ENCODE data around the gene MRAS.

Gene MRAS

DNA sequence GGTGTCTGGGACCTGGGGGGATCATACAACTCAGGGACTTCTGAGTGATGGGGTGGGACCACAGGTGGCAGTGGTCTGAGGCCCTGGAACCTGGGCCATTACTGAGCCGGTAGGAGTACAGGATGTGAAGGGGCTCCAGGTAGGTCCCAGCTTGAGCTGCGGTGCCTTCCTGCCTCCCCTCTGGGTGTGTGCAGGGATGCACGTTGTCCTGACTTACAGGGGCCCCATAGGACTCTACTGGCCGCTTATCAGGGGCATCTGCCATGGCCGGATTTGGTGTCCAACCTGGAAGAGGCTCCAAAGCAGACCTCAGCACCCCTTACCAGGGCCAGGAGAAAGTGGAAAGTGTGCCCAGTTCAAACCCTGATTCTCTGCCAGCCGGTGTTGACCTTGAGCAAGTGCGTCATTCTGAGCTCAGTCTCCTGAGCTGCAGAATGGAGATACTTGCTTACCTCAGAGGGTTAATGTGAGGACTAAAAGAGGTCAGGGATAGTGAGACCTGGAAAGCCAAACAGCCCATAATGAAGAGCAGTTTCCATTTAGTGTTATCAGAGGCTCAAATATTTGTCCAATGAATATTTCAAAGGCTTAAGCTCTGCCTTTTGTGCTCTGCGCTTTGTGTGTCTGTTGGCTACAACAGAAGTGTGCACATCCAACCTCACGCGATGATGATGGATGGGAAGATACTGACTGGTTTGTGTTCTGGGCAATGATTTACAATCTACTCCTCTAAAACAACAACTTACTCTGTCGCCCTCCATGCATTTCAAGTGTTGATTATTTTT lies 50.6 kb downstream of the MRAS start:
- DNase-seq (ENCODE audit: extremely low read depth, insufficient read length): no peak
- TF ChIP-seq, protein P1, sequence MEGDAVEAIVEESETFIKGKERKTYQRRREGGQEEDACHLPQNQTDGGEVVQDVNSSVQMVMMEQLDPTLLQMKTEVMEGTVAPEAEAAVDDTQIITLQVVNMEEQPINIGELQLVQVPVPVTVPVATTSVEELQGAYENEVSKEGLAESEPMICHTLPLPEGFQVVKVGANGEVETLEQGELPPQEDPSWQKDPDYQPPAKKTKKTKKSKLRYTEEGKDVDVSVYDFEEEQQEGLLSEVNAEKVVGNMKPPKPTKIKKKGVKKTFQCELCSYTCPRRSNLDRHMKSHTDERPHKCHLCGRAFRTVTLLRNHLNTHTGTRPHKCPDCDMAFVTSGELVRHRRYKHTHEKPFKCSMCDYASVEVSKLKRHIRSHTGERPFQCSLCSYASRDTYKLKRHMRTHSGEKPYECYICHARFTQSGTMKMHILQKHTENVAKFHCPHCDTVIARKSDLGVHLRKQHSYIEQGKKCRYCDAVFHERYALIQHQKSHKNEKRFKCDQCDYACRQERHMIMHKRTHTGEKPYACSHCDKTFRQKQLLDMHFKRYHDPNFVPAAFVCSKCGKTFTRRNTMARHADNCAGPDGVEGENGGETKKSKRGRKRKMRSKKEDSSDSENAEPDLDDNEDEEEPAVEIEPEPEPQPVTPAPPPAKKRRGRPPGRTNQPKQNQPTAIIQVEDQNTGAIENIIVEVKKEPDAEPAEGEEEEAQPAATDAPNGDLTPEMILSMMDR (IDR thresholded peaks at IDR 0.05; ENCODE audit: insufficient read depth, low read length, poor library complexity, severe bottlenecking): no peak
- peaks cover 7% of the 10 kb centered on the region for H3K27me3 ChIP-seq (replicated peaks; ENCODE audit: control insufficient read depth, insufficient read depth, low read length)
- no peaks in the 10 kb centered on the region for H3K36me3 ChIP-seq (ENCODE audit: control insufficient read depth, insufficient read depth, low read length)
- H3K4me3 ChIP-seq (replicated peaks; ENCODE audit: low read depth, low read length): no peak overlapping the region

DNA sequence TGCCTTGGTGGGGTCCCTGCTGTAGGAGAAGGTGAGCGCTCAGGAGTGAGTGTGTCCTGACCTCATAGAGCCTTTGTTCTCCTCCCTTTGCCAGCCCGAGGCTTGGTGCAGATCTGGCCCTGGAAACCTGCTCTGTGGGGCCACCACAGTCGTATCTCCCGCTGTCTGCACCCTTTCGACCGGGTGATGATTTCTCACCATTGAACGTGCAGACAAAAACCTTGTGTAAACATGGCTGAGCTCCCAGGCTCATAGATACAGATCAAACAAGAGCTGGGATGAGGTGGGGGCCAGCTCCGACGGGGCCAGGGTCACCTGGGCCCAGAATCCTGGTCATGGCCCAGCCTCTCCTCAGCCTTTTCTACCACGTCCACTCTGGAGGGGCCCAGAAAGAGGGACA lies 51.4 kb downstream of the MRAS start:
- Histone ChIP-seq H3K4me3 (replicated peaks; ENCODE audit: low read depth, low read length) (no peak overlapping the region), H3K27me3 (replicated peaks; ENCODE audit: control insufficient read depth, insufficient read depth, low read length) (peaks cover 7% of the 10 kb centered on the region), H3K36me3 (ENCODE audit: control insufficient read depth, insufficient read depth, low read length) (no peaks in the 10 kb centered on the region)
- TF ChIP-seq, protein P1 (IDR thresholded peaks at IDR 0.05; ENCODE audit: insufficient read depth, low read length, poor library complexity, severe bottlenecking): no peak
- no peak for DNase-seq (ENCODE audit: extremely low read depth, insufficient read length)

DNA sequence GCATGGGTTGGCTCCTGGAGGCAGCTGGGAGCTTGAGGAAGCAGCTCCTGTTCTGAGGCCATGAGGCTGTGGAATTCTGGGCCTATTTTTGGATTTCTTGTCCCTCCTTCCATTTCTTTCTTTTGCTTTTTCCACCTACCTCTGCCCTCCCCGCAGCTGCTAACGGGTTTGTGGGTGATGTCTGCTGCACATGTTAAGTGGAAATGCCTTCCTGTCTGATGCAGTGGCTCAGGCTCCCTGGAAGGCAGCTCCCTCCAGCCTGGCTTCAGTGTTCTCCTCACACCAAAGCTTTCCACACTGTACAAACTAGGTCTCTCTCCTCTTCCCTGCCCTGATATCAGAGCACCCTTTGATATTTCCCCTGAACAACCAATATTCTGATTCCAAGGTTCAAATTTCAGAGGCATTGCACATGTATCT lies 52.3 kb downstream of the MRAS start:
- TF ChIP-seq, protein P1 (IDR thresholded peaks at IDR 0.05; ENCODE audit: insufficient read depth, low read length, poor library complexity, severe bottlenecking): no peak
- Histone ChIP-seq H3K27me3 (replicated peaks; ENCODE audit: control insufficient read depth, insufficient read depth, low read length) (peaks cover 8% of the 10 kb centered on the region), H3K36me3 (ENCODE audit: control insufficient read depth, insufficient read depth, low read length) (no peaks in the 10 kb centered on the region), H3K4me3 (replicated peaks; ENCODE audit: low read depth, low read length) (no peak overlapping the region)
- no peak for DNase-seq (ENCODE audit: extremely low read depth, insufficient read length)

DNA sequence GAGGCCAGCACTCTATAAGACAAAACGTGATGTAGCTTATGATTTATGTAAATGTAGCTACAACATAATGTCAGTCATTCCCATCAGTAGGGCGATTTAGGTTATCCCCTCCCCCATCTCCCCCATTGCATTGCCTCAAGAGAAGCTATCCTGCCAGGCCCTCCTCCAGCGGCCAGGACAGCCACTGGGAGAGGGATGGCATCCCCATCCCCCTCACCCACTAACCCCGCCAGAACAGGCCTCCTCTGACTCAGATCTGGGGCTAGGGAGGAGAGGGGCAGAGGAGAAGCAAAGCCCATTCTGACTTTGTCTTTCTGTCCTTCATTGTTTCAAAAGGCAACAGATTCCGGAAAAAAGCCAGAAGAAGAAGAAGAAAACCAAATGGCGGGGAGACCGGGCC lies 53.5 kb downstream of the MRAS start:
- TF ChIP-seq, protein P1 (IDR thresholded peaks at IDR 0.05; ENCODE audit: insufficient read depth, low read length, poor library complexity, severe bottlenecking): no peak
- Histone ChIP-seq H3K27me3 (replicated peaks; ENCODE audit: control insufficient read depth, insufficient read depth, low read length) (peaks cover 9% of the 10 kb centered on the region), H3K4me3 (replicated peaks; ENCODE audit: low read depth, low read length) (no peak overlapping the region), H3K36me3 (ENCODE audit: control insufficient read depth, insufficient read depth, low read length) (no peaks in the 10 kb centered on the region)
- no peak for DNase-seq (ENCODE audit: extremely low read depth, insufficient read length)

DNA sequence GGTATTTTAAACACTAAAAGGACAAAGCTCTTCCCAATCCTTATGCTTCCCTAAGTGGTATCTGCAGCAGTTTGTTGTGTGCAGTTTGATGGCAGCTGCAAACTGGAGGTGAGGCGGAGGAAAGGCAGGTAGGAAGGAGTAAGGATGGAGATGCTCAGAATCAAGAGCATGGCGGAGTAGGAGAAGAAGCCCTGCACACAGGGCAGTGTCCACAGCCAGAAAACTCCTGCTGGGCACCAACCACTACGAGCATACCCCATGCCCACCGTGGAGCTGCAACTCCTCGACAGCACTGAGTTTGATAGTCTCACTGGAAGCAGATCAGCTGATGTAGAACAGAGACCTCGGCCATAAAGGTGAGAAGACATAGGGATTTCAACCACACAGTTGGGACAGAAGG lies 55.7 kb downstream of the MRAS start:
- H3K36me3 ChIP-seq (ENCODE audit: control insufficient read depth, insufficient read depth, low read length): no peaks in the 10 kb centered on the region
- TF ChIP-seq, protein P1 (IDR thresholded peaks at IDR 0.05; ENCODE audit: insufficient read depth, low read length, poor library complexity, severe bottlenecking): no peak
- DNase-seq (ENCODE audit: extremely low read depth, insufficient read length): no peak
- peaks cover 5% of the 10 kb centered on the region; the same call in 1 of the 2 replicates for H3K27me3 ChIP-seq (replicated peaks; ENCODE audit: control insufficient read depth, insufficient read depth, low read length)
- H3K4me3 ChIP-seq (replicated peaks; ENCODE audit: low read depth, low read length): no peak overlapping the region

Measured in GM06990 (cell line).